T-helper 17 cell (primary cell): ENCODE measurements around the gene SLC26A3. TPM values are rescaled to one million over a fixed set of nuclear protein-coding genes. Genes with fewer than 3 reads are reported as not detected.

ENCODE experiments used
- ATAC-seq: fragments of 150-1000 bp; cut with Tn5 transposase; 2 replicates; pipeline ENCODE4 v1.10.0; 2021; ENCODE audit warnings: mild to moderate bottlenecking, moderate library complexity
- DNase-seq, 3 donors: peaks; one replicate each; pipeline versions ENCODE4 v3.0.0 to v3.0.0-alpha.2; 2020 to 2021
- H3K9me3 ChIP-seq: one replicate; pipeline ENCODE4 v1.7.0; 2013; ENCODE audit warnings: low read length, mild to moderate bottlenecking; ENCODE audit not compliant: control insufficient read depth, poor library complexity, severe bottlenecking
- H3K27ac Mint-ChIP-seq: one replicate; pipeline ENCODE4 v1.8.0; 2022; ENCODE audit warnings: mild to moderate bottlenecking, moderate library complexity, mixed read lengths
- H3K27me3 Mint-ChIP-seq: one replicate; pipeline ENCODE4 v1.8.0; 2022; ENCODE audit warnings: mixed read lengths
- H3K36me3 Mint-ChIP-seq: one replicate; pipeline ENCODE4 v1.8.0; 2022; ENCODE audit warnings: low read depth, mixed read lengths
- H3K4me1 Mint-ChIP-seq: one replicate; pipeline ENCODE4 v1.8.0; 2022; ENCODE audit warnings: mild to moderate bottlenecking, mixed read lengths
- H3K4me3 Mint-ChIP-seq: one replicate; pipeline ENCODE4 v1.8.0; 2022; ENCODE audit warnings: mild to moderate bottlenecking, moderate library complexity, mixed read lengths
- total RNA-seq, 4 donors: library from RNA in 2 of 4; stranded (reverse) in 2 of 4; gene quantifications; one replicate each; pipeline ENCODE4 v1.2.3 and lab custom pipeline; 2022 to 2026

SLC26A3 gene
- total RNA-seq, 2 donors from 2014 or later, result not detected

- Mint-ChIP-seq H3K36me3 (peaks cover 2% of the 10 kb centered on the region), H3K27ac (no peak overlapping the region), H3K4me1 (peaks cover 8% of the 10 kb centered on the region), H3K4me3 (no peak overlapping the region), H3K27me3 (no peaks in the 10 kb centered on the region)
- no peaks in the 10 kb centered on the region for H3K9me3 ChIP-seq
- DNase-seq (no peak), ATAC-seq (no peak)
Observed at GRCh38 chr7:107810626-107811025, 7.6 kb upstream of the SLC26A3 start.

- Mint-ChIP-seq H3K4me1 (peaks cover 2% of the 10 kb centered on the region), H3K36me3 (peaks cover 5% of the 10 kb centered on the region), H3K27ac (no peak overlapping the region), H3K27me3 (no peaks in the 10 kb centered on the region), H3K4me3 (no peak overlapping the region)
- DNase-seq, result no peak
- no peak for ATAC-seq
- H3K9me3 ChIP-seq, result no peaks in the 10 kb centered on the region
Observed at GRCh38 chr7:107809179-107809578, 6.2 kb upstream of the SLC26A3 start.

GRCh38 chr7:107799647-107800264, 3.3 kb downstream of the SLC26A3 start:
- H3K4me1 Mint-ChIP-seq, result no peaks in the 10 kb centered on the region
- H3K9me3 ChIP-seq, result no peaks in the 10 kb centered on the region
- no peak for ATAC-seq
- no peak overlapping the region for H3K4me3 Mint-ChIP-seq
- no peaks in the 10 kb centered on the region for H3K27me3 Mint-ChIP-seq
- peaks cover 5% of the 10 kb centered on the region for H3K36me3 Mint-ChIP-seq
- H3K27ac Mint-ChIP-seq, result no peak overlapping the region
- no peak for DNase-seq

GRCh38 chr7:107792364-107792763, 10.7 kb downstream of the SLC26A3 start:
- DNase-seq (no peak), ATAC-seq (no peak)
- H3K4me3 Mint-ChIP-seq, result no peak overlapping the region
- peaks cover 2% of the 10 kb centered on the region for H3K36me3 Mint-ChIP-seq
- H3K4me1 Mint-ChIP-seq, result peaks cover 2% of the 10 kb centered on the region
- H3K27ac Mint-ChIP-seq, result no peak overlapping the region
- no peaks in the 10 kb centered on the region for H3K9me3 ChIP-seq
- no peaks in the 10 kb centered on the region for H3K27me3 Mint-ChIP-seq

GRCh38 chr7:107789647-107790046, 13.4 kb downstream of the SLC26A3 start:
- DNase-seq (no peak), ATAC-seq (no peak)
- no peaks in the 10 kb centered on the region for H3K9me3 ChIP-seq
- no peak overlapping the region for H3K4me3 Mint-ChIP-seq
- peaks cover 18% of the 10 kb centered on the region for H3K4me1 Mint-ChIP-seq
- no peak overlapping the region for H3K27ac Mint-ChIP-seq
- peaks cover 2% of the 10 kb centered on the region for H3K36me3 Mint-ChIP-seq
- no peaks in the 10 kb centered on the region for H3K27me3 Mint-ChIP-seq

DNA sequence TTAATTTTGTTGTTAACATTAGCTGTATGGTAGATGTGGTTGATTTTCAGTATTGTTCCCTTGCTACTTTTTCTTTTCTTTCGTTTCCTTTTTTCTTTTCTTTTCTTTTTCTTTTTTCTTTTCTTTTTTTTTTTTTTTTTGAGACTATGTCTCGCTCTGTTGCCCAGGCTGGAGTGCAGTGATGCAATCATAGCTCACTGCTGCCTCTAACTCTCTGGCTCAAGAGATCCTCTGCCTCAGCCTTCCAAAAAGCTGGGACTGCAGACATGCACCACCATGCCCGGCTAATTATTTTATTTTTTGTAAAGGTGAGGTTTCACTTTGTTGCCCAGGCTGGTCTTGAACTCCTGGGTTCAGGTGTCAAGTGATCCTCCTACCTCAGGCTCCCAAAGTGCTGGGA, 14.4 kb downstream of the SLC26A3 start:
- no peak for ATAC-seq
- H3K36me3 Mint-ChIP-seq, result peaks cover 2% of the 10 kb centered on the region
- no peak overlapping the region for H3K27ac Mint-ChIP-seq

GRCh38 chr7:107788216-107788615, 14.8 kb downstream of the SLC26A3 start:
- no peak overlapping the region for H3K4me3 Mint-ChIP-seq
- no peak overlapping the region for H3K27ac Mint-ChIP-seq

More for the DNA sequence above, 14.4 kb downstream of the SLC26A3 start:
- no peak for DNase-seq
- Mint-ChIP-seq H3K4me3 (no peak overlapping the region), H3K4me1 (peaks cover 18% of the 10 kb centered on the region), H3K27me3 (no peaks in the 10 kb centered on the region)
- H3K9me3 ChIP-seq, result no peaks in the 10 kb centered on the region

GRCh38 chr7:107785926-107786325, 17.1 kb downstream of the SLC26A3 start:
- Mint-ChIP-seq H3K36me3 (no peaks in the 10 kb centered on the region), H3K4me3 (no peak overlapping the region), H3K27ac (no peak overlapping the region), H3K27me3 (no peaks in the 10 kb centered on the region), H3K4me1 (peaks cover 18% of the 10 kb centered on the region)
- no peaks in the 10 kb centered on the region for H3K9me3 ChIP-seq
- DNase-seq (no peak), ATAC-seq (no peak)

More at GRCh38 chr7:107788216-107788615, 14.8 kb downstream of the SLC26A3 start:
- DNase-seq (no peak), ATAC-seq (no peak)
- Mint-ChIP-seq H3K4me1 (peaks cover 18% of the 10 kb centered on the region), H3K36me3 (no peaks in the 10 kb centered on the region), H3K27me3 (no peaks in the 10 kb centered on the region)
- no peaks in the 10 kb centered on the region for H3K9me3 ChIP-seq

DNA sequence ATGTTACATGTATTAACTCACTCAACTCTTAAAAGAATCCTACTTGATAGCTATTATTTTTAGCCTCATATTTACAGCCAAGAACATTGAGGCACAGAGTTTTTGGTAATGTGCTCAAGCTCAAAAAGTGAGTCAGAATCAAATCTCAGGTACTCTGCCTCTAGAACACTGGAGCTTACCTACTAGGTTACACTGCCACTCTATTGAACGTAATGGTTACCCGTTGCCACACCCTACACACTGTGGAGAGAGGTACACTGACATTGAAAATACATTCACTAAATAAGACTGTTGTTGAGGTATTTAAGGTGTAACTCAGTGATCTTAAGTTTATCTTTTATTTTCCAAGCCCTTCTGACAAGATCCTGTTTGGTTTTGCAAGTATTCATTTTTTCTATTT, 17.9 kb downstream of the SLC26A3 start:
- no peaks in the 10 kb centered on the region for H3K9me3 ChIP-seq
- H3K27me3 Mint-ChIP-seq, result no peaks in the 10 kb centered on the region
- no peaks in the 10 kb centered on the region for H3K36me3 Mint-ChIP-seq
- no peak for DNase-seq
- H3K27ac Mint-ChIP-seq, result no peak overlapping the region
- peak overlapping the region; percentile 47 for H3K4me3 Mint-ChIP-seq
- no peak for ATAC-seq
- peaks cover 18% of the 10 kb centered on the region for H3K4me1 Mint-ChIP-seq

- Mint-ChIP-seq H3K4me1 (peaks cover 18% of the 10 kb centered on the region), H3K36me3 (no peaks in the 10 kb centered on the region), H3K27me3 (no peaks in the 10 kb centered on the region), H3K27ac (no peak overlapping the region), H3K4me3 (no peak overlapping the region)
- DNase-seq, result no peak
- H3K9me3 ChIP-seq, result no peaks in the 10 kb centered on the region
- no peak for ATAC-seq
Observed at GRCh38 chr7:107783648-107784047, 19.4 kb downstream of the SLC26A3 start.

- Mint-ChIP-seq H3K27me3 (no peaks in the 10 kb centered on the region), H3K4me1 (peaks cover 17% of the 10 kb centered on the region), H3K27ac (no peak overlapping the region), H3K36me3 (no peaks in the 10 kb centered on the region), H3K4me3 (no peak overlapping the region)
- no peak for DNase-seq
- no peaks in the 10 kb centered on the region for H3K9me3 ChIP-seq
- no peak for ATAC-seq
Observed at GRCh38 chr7:107782374-107782773, 20.6 kb downstream of the SLC26A3 start.

- Mint-ChIP-seq H3K27ac (no peak overlapping the region), H3K4me3 (no peak overlapping the region), H3K36me3 (no peaks in the 10 kb centered on the region), H3K4me1 (no peaks in the 10 kb centered on the region), H3K27me3 (no peaks in the 10 kb centered on the region)
- DNase-seq, result no peak
- ATAC-seq, result no peak
- H3K9me3 ChIP-seq, result no peaks in the 10 kb centered on the region
Observed at GRCh38 chr7:107779647-107780099, 23.4 kb downstream of the SLC26A3 start.

DNA sequence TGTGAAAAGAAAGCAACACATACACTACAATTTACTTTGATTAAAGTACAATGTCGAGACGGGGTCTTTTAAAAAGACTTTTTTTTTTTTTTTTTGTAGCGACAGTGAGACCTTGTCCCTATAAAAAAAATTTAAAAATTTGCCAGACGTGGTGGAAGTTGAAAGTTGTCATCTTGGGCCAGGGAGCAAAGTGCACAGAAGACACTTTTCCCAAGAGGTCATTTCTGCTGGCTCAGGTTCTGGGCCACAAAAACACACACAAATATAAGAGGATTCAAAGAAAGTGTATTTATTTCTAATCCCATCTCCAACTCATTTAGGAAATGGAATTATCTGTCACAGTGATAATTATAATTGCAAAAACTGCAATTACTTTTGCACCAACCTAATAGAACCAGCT, 24.7 kb downstream of the SLC26A3 start:
- ATAC-seq (no peak), DNase-seq (no peak)
- Mint-ChIP-seq H3K4me3 (no peak overlapping the region), H3K27me3 (no peaks in the 10 kb centered on the region), H3K4me1 (no peaks in the 10 kb centered on the region), H3K36me3 (no peaks in the 10 kb centered on the region), H3K27ac (no peak overlapping the region)
- no peaks in the 10 kb centered on the region for H3K9me3 ChIP-seq

DNA sequence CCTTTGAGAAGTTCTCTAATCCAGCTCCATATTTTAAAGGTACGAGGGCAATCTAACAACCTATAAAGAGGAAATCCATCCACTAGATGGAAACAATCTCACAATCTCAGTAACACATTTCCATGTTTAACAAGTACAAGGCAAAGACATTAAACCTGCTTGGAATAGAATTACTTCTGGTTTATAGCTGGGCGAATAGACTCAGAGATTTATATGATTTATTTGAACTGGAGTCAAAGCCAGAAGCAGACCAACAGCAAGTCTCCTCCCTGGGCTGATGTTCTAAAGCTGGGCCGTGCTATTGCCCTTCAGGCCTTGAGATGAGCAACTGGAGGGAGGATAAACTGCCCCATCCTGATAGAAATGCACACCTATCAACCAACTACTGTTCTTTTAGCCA, 25.3 kb downstream of the SLC26A3 start:
- no peaks in the 10 kb centered on the region for H3K9me3 ChIP-seq
- Mint-ChIP-seq H3K4me1 (no peaks in the 10 kb centered on the region), H3K27ac (no peak overlapping the region), H3K4me3 (no peak overlapping the region), H3K27me3 (no peaks in the 10 kb centered on the region), H3K36me3 (no peaks in the 10 kb centered on the region)
- DNase-seq (no peak), ATAC-seq (no peak)
